Measurements from ENCODE around the gene ATP2B1.

The ATP2B1 gene

DNA sequence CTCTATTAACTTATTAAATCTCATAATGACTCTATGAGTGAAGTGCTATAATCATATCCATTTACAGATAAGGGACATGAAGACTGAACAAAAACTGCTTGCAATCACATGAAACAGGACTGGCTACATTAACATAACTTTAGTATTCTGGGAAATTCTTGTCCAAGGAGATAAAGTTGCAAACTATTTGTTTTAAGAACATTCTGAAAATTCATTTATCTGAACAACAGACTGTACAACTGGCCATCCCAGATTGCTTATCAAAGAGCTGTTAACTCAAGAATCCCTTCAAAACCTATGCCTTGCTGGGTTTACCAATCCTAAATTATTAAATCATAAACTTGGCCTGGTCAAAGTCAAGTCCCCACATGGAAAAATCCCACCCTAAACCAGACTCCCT lies 143.6 kb downstream of the ATP2B1 start:
- TF ChIP-seq ZNF76 (tag by site-specific recombination; IDR thresholded peaks at IDR 0.05; ENCODE audit: borderline replicate concordance, low read depth), result no peak
- no peak for TF ChIP-seq ZFP69B (tag by site-specific recombination; IDR thresholded peaks at IDR 0.05)
- no peak for TF ChIP-seq ZNF114 (tag by site-specific recombination; IDR thresholded peaks at IDR 0.05)
- TF ChIP-seq ZNF544 (tag by site-specific recombination; IDR thresholded peaks at IDR 0.05), result no peak
- no peak for TF ChIP-seq TCF7L2 (IDR thresholded peaks at IDR 0.05; ENCODE audit: borderline replicate concordance, low read depth, low read length)
- TF ChIP-seq ZNF302 (tag by site-specific recombination; IDR thresholded peaks at IDR 0.05; ENCODE audit: low read depth), result no peak
- TF ChIP-seq IKZF3 (tag by site-specific recombination; IDR thresholded peaks at IDR 0.05), result no peak
- no peak for TF ChIP-seq ZNF223 (tag by site-specific recombination; IDR thresholded peaks at IDR 0.05)
- no peak for TF ChIP-seq ZNF701 (tag by site-specific recombination; IDR thresholded peaks at IDR 0.05)
- no peak for TF ChIP-seq ZNF843 (tag by site-specific recombination; IDR thresholded peaks at IDR 0.05)
- TF ChIP-seq WT1 (tag by site-specific recombination; IDR thresholded peaks at IDR 0.05), result no peak
- no peak for TF ChIP-seq ZNF24 (tag by site-specific recombination; IDR thresholded peaks at IDR 0.05)
- no peak for TF ChIP-seq ZNF501 (tag by site-specific recombination; IDR thresholded peaks at IDR 0.05)
- TF ChIP-seq ZNF423 (tag by site-specific recombination; IDR thresholded peaks at IDR 0.05), result no peak
- CTCF ChIA-PET, result interaction anchor here (0.6 kb wide), 1 partner anchor 101 kb away, joined by 3 read pairs; no protein-coding TSS in a partner anchor

GRCh38 chr12:89559753-89560152 lies 148.9 kb downstream of the ATP2B1 start:
- Histone ChIP-seq H3K36me3 (ENCODE audit: control insufficient read depth in 2 of 2, insufficient read depth in 1 of 2, low read length in 2 of 2) (no peaks in the 10 kb centered on the region), H3K27ac (ENCODE audit: extremely low read depth, low read depth, low read length) (no peak overlapping the region), H3K4me1 (ENCODE audit: control insufficient read depth, insufficient read depth, low read length) (peaks cover 2% of the 10 kb centered on the region; the same call in 1 of the 2 replicates), H3K9me3 (ENCODE audit: control insufficient read depth, insufficient read depth, low read depth, low read length) (no peaks in the 10 kb centered on the region; the same call in 1 of the 2 replicates), H3K4me3 (ENCODE audit: low read depth, low read length) (no peak overlapping the region)
- TF ChIP-seq ZNF501 (tag by site-specific recombination; IDR thresholded peaks at IDR 0.05), result no peak
- TF ChIP-seq, protein P1, sequence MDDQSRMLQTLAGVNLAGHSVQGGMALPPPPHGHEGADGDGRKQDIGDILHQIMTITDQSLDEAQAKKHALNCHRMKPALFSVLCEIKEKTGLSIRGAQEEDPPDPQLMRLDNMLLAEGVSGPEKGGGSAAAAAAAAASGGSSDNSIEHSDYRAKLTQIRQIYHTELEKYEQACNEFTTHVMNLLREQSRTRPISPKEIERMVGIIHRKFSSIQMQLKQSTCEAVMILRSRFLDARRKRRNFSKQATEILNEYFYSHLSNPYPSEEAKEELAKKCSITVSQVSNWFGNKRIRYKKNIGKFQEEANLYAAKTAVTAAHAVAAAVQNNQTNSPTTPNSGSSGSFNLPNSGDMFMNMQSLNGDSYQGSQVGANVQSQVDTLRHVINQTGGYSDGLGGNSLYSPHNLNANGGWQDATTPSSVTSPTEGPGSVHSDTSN (CRISPR knock-in tag; IDR thresholded peaks at IDR 0.05), result no peak
- POLR2A ChIA-PET, result no interaction called here
- CTCF ChIA-PET, result interaction anchor here (2.3 kb wide), 1 partner anchor 16 kb away, joined by 9 read pairs; no protein-coding TSS in a partner anchor

More for the DNA sequence above, 143.6 kb downstream of the ATP2B1 start:
- no peaks in the 10 kb centered on the region; the same call in 1 of the 2 replicates for H3K9me3 ChIP-seq (ENCODE audit: control insufficient read depth, insufficient read depth, low read depth, low read length)
- POLR2A ChIA-PET, result no interaction called here
- H3K4me3 ChIP-seq (ENCODE audit: low read depth, low read length), result no peak overlapping the region
- H3K36me3 ChIP-seq (ENCODE audit: control insufficient read depth in 2 of 2, insufficient read depth in 1 of 2, low read length in 2 of 2), result no peaks in the 10 kb centered on the region
- no peaks in the 10 kb centered on the region for H3K4me1 ChIP-seq (ENCODE audit: control insufficient read depth, insufficient read depth, low read length)
- H3K27ac ChIP-seq (ENCODE audit: extremely low read depth, low read depth, low read length), result no peak overlapping the region

- Histone ChIP-seq H3K36me3 (ENCODE audit: control insufficient read depth in 2 of 2, insufficient read depth in 1 of 2, low read length in 2 of 2) (no peaks in the 10 kb centered on the region), H3K27ac (ENCODE audit: extremely low read depth, low read depth, low read length) (no peak overlapping the region), H3K9me3 (ENCODE audit: control insufficient read depth, insufficient read depth, low read depth, low read length) (no peaks in the 10 kb centered on the region; the same call in 1 of the 2 replicates), H3K4me3 (ENCODE audit: low read depth, low read length) (no peak overlapping the region), H3K4me1 (ENCODE audit: control insufficient read depth, insufficient read depth, low read length) (peaks cover 2% of the 10 kb centered on the region; the same call in 1 of the 2 replicates)
- ChIA-PET CTCF (interaction anchor here (1.2 to 1.3 kb wide), 2 partner anchors 13 to 1389 kb away, joined by 5 to 10 read pairs; no protein-coding TSS in a partner anchor), POLR2A (interaction anchor here (1.2 kb wide), 1 partner anchor 35 kb away, joined by 3 read pairs; no protein-coding TSS in a partner anchor)
- no peak for TF ChIP-seq ZNF561 (tag by site-specific recombination; IDR thresholded peaks at IDR 0.05; ENCODE audit: borderline replicate concordance)
- no peak for TF ChIP-seq ZNF146 (tag by site-specific recombination; IDR thresholded peaks at IDR 0.05)
- TF ChIP-seq SETDB1 (IDR thresholded peaks at IDR 0.05; ENCODE audit: insufficient read length, low read length), result peak; percentile 19
- TF ChIP-seq BCL6B (tag by site-specific recombination; IDR thresholded peaks at IDR 0.05), result no peak
- TF ChIP-seq ZNF133 (tag by site-specific recombination; IDR thresholded peaks at IDR 0.05), result no peak
- no peak for TF ChIP-seq KLF10 (tag by site-specific recombination; IDR thresholded peaks at IDR 0.05)
- no peak for TF ChIP-seq ZNF18 (tag by site-specific recombination; IDR thresholded peaks at IDR 0.05)
- no peak for TF ChIP-seq ZNF843 (tag by site-specific recombination; IDR thresholded peaks at IDR 0.05)
These were observed 151.7 kb downstream of the ATP2B1 start for GRCh38 chr12:89556976-89557375.

All from HEK293 (cell line).